Left renal cortex interstitium (tissue), 4 donors: ENCODE measurements around the gene RNU11. TPM values are rescaled to one million over a fixed set of nuclear protein-coding genes. Genes with fewer than 3 reads are reported as not detected.
"Not testable (repeated sequence)": the region's sequence is repeated elsewhere in the genome, so short reads cannot be mapped to it uniquely, and the experiment has no call there.

Experiments
- DNase-seq, 4 donors: peaks; one replicate each; pipeline ENCODE4 v3.0.0-alpha.2; 2013; ENCODE audit warnings: low read depth in 4 of 4, low spot score in 2 of 4, missing footprints in 1 of 4
- polyA plus RNA-seq, 4 donors: library from polyadenylated mRNA; unstranded; fragments of 120-200 nt; gene quantifications; one replicate each; pipeline ENCODE4 v1.2.1, GENCODE V29; 2013; ENCODE audit not compliant: insufficient read length in 4 of 4

RNU11 gene
- polyA plus RNA-seq, 4 donors = 4.0 TPM; not detected in 3

DNA sequence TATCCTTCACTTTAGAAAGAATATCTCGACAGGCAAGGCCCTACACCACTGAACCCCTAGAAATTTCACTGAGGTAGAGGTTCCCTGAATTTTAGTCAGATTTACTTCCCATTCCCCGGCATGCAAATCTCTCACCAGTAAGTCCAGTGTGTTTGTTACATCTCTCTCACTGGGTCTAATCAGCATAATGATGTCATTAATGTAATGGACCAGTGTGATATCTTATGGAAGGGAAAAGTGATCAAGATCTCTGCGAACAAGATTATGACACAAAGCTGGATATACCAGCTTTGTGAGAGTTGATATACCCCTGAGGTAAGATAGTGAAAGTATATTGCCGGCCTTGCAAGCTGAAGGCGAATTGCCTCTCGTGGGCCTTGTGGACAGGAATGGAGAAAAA is 7.9 kb downstream of the RNU11 start:
- DNase-seq = no peak

DNA sequence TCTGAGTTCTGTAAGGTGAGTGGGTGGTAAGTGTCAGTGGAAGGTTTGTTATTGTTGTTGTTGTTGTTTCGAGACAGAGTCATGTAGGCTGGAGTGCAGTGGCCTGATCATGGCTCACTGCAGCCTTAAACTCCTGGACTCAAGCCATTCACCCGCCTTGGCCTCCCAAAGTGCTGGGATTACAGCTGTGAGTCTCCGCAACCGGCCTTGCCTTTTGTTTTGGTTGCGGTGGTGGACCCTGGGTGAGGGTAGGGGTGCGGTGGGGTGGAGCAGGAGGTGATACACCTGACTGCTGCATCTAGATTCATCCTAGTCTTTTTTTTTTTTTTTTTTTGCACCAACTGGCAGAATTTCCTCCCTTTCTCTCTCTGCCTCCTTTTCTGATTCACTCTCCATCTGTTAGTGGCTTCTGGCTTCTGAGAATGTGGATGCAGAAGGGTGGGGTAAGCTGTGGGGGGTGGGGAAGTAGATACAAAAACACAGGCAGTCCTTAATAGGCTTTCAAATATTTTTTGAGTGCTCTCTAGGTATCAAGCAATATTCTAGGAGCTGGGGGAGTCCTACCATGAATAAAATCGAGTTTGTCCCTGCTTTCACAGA is 15.6 kb downstream of the RNU11 start:
- no peak for DNase-seq

DNA sequence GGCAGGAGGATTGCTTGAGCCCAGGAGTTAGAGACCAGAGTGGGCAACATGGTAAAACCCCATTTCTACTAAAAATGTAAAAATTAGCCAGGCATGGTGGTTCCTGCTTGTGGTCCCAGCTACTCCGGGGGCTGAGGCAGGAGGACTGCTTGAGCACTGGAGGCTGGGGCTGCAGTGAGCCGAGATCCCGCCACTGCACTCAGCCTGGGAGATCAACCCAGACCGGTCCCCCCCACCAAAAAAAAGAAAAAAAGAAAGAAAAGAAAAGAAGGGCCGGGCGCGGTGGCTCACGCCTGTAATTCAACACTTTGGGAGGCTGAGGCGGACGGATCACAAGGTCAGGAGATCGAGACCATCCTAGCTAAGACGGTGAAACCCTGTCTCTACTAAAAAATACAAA is 18.4 kb downstream of the RNU11 start:
- DNase-seq = no peak

GRCh38 chr1:28668191-28668955 is 20.0 kb downstream of the RNU11 start, which contains the start of gene GMEB1:
GMEB1 (plus strand) TSS chr1:28668784; CDS start chr1:28683613, 14,829 bp downstream.
- peak in 2 of 4 donors; percentile 74 to 76 for DNase-seq

DNA sequence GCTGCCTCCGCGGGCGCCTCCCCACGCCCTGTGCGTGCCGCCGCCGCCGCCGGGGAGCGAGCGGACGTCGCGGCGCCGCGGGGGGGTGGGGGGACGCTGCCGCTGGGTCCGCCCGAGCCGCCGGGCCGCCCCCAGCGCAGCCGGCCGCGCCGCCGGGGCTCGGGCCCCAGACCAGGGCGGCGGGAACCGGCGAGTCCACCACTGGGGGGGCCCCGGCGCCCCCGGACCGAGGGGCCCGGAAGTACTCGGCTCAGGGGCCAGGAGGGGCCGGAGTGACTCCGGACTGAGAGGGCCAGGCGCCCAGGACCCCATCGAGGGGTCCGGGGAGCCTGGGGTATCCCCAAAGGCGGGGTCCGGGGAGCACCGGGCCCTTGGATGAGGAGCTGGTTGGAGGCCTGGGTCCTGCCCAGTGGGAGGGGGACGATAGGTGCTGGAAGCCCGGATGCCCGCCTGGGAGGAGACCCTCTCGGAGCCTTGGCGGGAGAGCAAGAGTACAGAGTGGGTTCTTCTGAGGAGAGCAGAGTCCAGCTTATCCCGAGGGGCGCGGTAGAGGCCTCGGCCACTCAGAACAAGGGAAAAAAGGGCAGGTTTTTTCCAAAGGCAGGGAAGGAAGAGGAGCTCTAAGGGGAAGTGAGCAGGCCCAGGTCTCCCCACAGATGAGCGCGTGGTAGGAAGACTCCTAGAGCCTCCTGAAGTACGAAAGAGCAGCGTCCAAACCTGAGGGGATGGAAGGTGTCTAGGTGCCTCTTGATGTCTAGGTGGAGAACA is 20.7 kb downstream of the RNU11 start:
- peak; percentile 17 to 58 (median 42) for DNase-seq

- no peak for DNase-seq
Observed at GRCh38 chr1:28671254-28671780, 22.9 kb downstream of the RNU11 start.

DNA sequence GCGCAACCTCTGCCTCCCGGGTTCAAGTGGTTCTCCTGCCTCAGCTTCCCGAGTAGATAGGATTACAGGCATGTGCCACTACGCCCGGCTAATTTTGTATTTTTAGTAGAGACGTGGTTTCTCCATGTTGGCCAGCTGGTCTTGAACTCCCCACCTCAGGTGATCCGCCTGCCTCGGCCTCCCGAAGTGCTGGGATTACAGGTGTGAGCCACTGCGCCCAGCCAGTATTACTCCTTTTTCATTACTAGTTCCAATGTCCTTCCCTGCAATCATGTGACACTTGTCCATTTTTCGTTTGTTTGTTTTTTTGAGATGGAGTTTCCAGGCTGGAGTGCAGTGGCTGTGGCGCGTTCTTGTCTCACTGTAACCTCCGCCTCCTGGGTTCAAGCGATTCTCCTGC is 24.6 kb downstream of the RNU11 start:
- not testable (repeated sequence) for DNase-seq

- no peak for DNase-seq
Observed at GRCh38 chr1:28675924-28676257, 27.5 kb downstream of the RNU11 start.

DNA sequence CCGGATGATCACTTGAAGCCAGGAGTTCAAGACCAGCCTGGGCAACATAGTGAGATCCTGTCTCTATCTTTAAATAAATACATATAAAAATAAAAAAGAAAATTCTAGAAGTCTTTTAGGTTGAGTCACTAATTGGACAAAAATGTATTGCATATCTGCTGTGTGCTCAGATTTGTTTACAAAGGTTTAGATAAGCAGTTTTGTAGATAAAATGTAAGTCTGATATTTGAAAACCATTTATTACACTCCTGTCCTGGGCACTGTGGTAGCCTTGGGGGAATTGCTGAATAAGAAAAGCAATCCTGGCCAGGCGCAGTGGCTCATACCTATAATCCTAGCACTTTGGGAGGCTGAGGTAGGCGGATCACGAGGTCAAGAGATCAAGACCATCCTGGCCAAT is 31.8 kb downstream of the RNU11 start:
- DNase-seq = no peak

DNA sequence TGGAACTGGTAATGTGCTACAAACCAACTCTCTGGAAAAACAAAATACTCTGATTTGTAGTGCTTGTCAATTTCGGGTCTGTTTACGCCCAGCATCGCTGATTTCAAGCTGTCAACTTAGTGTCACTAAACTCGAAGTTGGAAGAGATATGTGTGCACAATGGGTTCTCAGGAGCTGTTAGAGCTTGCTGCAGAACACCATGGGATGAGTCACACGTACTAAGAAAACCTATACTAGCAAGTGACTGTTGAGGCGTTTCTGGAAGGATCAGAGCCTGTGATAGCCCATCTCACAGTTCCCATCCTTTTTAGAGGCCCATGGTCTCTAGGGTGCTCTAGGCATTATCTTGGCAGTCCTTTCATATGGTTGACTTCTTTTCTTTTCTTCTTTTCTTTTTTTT is 34.4 kb downstream of the RNU11 start:
- no peak for DNase-seq

DNA sequence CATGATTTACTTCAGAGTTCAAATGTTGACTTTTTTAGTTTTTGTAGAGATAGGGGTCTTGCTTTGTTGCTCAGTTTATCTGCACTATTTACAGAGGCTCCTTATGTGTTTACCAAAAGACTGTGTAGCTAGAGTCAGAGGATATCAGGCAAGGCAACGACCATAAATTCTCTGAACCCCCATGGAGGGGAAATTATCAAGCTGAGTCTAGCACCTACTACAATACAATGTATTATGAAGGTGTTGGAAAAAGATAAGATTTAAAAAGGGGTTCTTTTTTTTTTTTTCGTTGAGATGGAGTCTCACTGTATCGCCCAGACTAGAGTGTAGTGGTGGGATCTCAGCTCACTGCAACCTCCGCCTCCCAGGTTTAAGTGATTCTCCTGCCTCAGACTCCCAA is 36.5 kb downstream of the RNU11 start:
- DNase-seq = no peak

- not testable (repeated sequence) for DNase-seq
Observed at GRCh38 chr1:28691627-28692026, 43.2 kb downstream of the RNU11 start.

Other genes starting within 250 kb of the RNU11 start
- gene RCC1, start 142.6 kb upstream of the RNU11 start, polyA plus RNA-seq = 10 to 100 TPM; 30.9 to 41.2 (median 36.2) TPM
- gene TRNAU1AP, start 95.5 kb upstream of the RNU11 start, polyA plus RNA-seq = 10 to 100 TPM; 21.6 to 27.0 (median 23.3) TPM
- 1 to 10 TPM; 2.1 to 3.7 (median 3.0) TPM for gene RAB42, start 56.3 kb upstream of the RNU11 start, polyA plus RNA-seq
- 10 to 100 TPM; 28.9 to 32.5 (median 31.6) TPM for gene TAF12, start 5.5 kb upstream of the RNU11 start, polyA plus RNA-seq
- gene GMEB1, start 20.2 kb downstream of the RNU11 start, polyA plus RNA-seq = 10 to 100 TPM; 15.7 to 18.5 (median 18.3) TPM
- 100 to 1,000 TPM in 1 of 4 donors, 10 to 100 TPM in 3; 83.1 to 100 (median 87.6) TPM for gene YTHDF2, start 88.3 kb downstream of the RNU11 start, polyA plus RNA-seq
- gene OPRD1, start 163.6 kb downstream of the RNU11 start, polyA plus RNA-seq = under 1 TPM; 0.25 to 0.62 (median 0.37) TPM